ENCODE results near the gene ZNF608. TPM values are rescaled to one million over a fixed set of nuclear protein-coding genes. Genes with fewer than 3 reads are reported as not detected.

Gene ZNF608
- total RNA-seq, 2 experiments from 2014 or later = not detected

GRCh38 chr5:124724357-124725039, 21.9 kb downstream of the ZNF608 start:
- no peaks in the 10 kb centered on the region for H3K27me3 Mint-ChIP-seq
- CTCF ChIA-PET = no interaction called here
- H3K27ac Mint-ChIP-seq = no peak overlapping the region
- no peaks in the 10 kb centered on the region for H3K36me3 Mint-ChIP-seq
- H3K9me3 Mint-ChIP-seq (ENCODE audit: low read depth) = peaks cover 5% of the 10 kb centered on the region
- ATAC-seq = no peak
- H3K4me3 Mint-ChIP-seq = no peak overlapping the region
- H3K4me1 Mint-ChIP-seq = no peaks in the 10 kb centered on the region
- DNase-seq = no peak

GRCh38 chr5:124721229-124721735, 25.2 kb downstream of the ZNF608 start:
- no peak overlapping the region for H3K4me3 Mint-ChIP-seq
- CTCF ChIA-PET = no interaction called here
- ATAC-seq = no peak

GRCh38 chr5:124720593-124720992, 25.8 kb downstream of the ZNF608 start:
- H3K36me3 Mint-ChIP-seq = no peaks in the 10 kb centered on the region
- no peak overlapping the region for H3K4me3 Mint-ChIP-seq
- H3K27ac Mint-ChIP-seq = no peak overlapping the region
- H3K4me1 Mint-ChIP-seq = no peaks in the 10 kb centered on the region
- CTCF ChIA-PET = no interaction called here
- ATAC-seq = no peak
- DNase-seq = no peak
- peaks cover 5% of the 10 kb centered on the region for H3K9me3 Mint-ChIP-seq (ENCODE audit: low read depth)
- no peaks in the 10 kb centered on the region for H3K27me3 Mint-ChIP-seq

More at GRCh38 chr5:124721229-124721735, 25.2 kb downstream of the ZNF608 start:
- Mint-ChIP-seq H3K36me3 (no peaks in the 10 kb centered on the region), H3K27me3 (no peaks in the 10 kb centered on the region), H3K9me3 (ENCODE audit: low read depth) (peaks cover 5% of the 10 kb centered on the region), H3K4me1 (no peaks in the 10 kb centered on the region), H3K27ac (no peak overlapping the region)
- no peak for DNase-seq

- Mint-ChIP-seq H3K27me3 (no peaks in the 10 kb centered on the region), H3K27ac (no peak overlapping the region), H3K4me3 (no peak overlapping the region), H3K4me1 (no peaks in the 10 kb centered on the region), H3K36me3 (no peaks in the 10 kb centered on the region), H3K9me3 (ENCODE audit: low read depth) (peaks cover 3% of the 10 kb centered on the region)
- CTCF ChIA-PET = no interaction called here
- ATAC-seq = no peak
- DNase-seq = no peak
Measured at GRCh38 chr5:124719113-124719967, 27.1 kb downstream of the ZNF608 start.

GRCh38 chr5:124718380-124718789, 28.1 kb downstream of the ZNF608 start:
- no peak for DNase-seq
- Mint-ChIP-seq H3K27ac (no peak overlapping the region), H3K9me3 (ENCODE audit: low read depth) (peaks cover 3% of the 10 kb centered on the region), H3K4me1 (no peaks in the 10 kb centered on the region), H3K4me3 (no peak overlapping the region), H3K27me3 (no peaks in the 10 kb centered on the region), H3K36me3 (no peaks in the 10 kb centered on the region)
- no peak for ATAC-seq
- CTCF ChIA-PET = no interaction called here

GRCh38 chr5:124716169-124716568, 30.3 kb downstream of the ZNF608 start:
- Mint-ChIP-seq H3K27ac (no peak overlapping the region), H3K27me3 (no peaks in the 10 kb centered on the region), H3K4me3 (no peak overlapping the region), H3K9me3 (ENCODE audit: low read depth) (peaks cover 4% of the 10 kb centered on the region), H3K36me3 (no peaks in the 10 kb centered on the region), H3K4me1 (no peaks in the 10 kb centered on the region)
- CTCF ChIA-PET = no interaction called here
- DNase-seq (no peak), ATAC-seq (no peak)

- Mint-ChIP-seq H3K4me3 (no peak overlapping the region), H3K4me1 (no peaks in the 10 kb centered on the region)
- CTCF ChIA-PET = no interaction called here
Measured at GRCh38 chr5:124714910-124715309, 31.5 kb downstream of the ZNF608 start.

GRCh38 chr5:124713595-124713994, 32.8 kb downstream of the ZNF608 start:
- H3K4me3 Mint-ChIP-seq = no peak overlapping the region
- CTCF ChIA-PET = no interaction called here
- DNase-seq (no peak), ATAC-seq (no peak)
- no peaks in the 10 kb centered on the region for H3K36me3 Mint-ChIP-seq
- no peaks in the 10 kb centered on the region for H3K27me3 Mint-ChIP-seq
- H3K4me1 Mint-ChIP-seq = no peaks in the 10 kb centered on the region
- H3K9me3 Mint-ChIP-seq (ENCODE audit: low read depth) = peaks cover 2% of the 10 kb centered on the region
- H3K27ac Mint-ChIP-seq = no peak overlapping the region

More at GRCh38 chr5:124714910-124715309, 31.5 kb downstream of the ZNF608 start:
- DNase-seq (no peak), ATAC-seq (no peak)
- Mint-ChIP-seq H3K36me3 (no peaks in the 10 kb centered on the region), H3K9me3 (ENCODE audit: low read depth) (peaks cover 2% of the 10 kb centered on the region), H3K27ac (no peak overlapping the region), H3K27me3 (no peaks in the 10 kb centered on the region)

GRCh38 chr5:124712731-124713305, 33.6 kb downstream of the ZNF608 start:
- H3K27me3 Mint-ChIP-seq = no peaks in the 10 kb centered on the region
- H3K4me3 Mint-ChIP-seq = no peak overlapping the region
- no peaks in the 10 kb centered on the region for H3K4me1 Mint-ChIP-seq
- no peaks in the 10 kb centered on the region for H3K36me3 Mint-ChIP-seq
- DNase-seq (no peak), ATAC-seq (no peak)
- H3K27ac Mint-ChIP-seq = no peak overlapping the region
- CTCF ChIA-PET = no interaction called here
- H3K9me3 Mint-ChIP-seq (ENCODE audit: low read depth) = peaks cover 2% of the 10 kb centered on the region

GRCh38 chr5:124708086-124708485, 38.4 kb downstream of the ZNF608 start:
- Mint-ChIP-seq H3K27me3 (no peaks in the 10 kb centered on the region), H3K4me1 (no peaks in the 10 kb centered on the region), H3K27ac (no peak overlapping the region), H3K4me3 (no peak overlapping the region), H3K36me3 (no peaks in the 10 kb centered on the region), H3K9me3 (ENCODE audit: low read depth) (peaks cover 2% of the 10 kb centered on the region)
- CTCF ChIA-PET = no interaction called here
- DNase-seq (no peak), ATAC-seq (no peak)

- Mint-ChIP-seq H3K4me1 (no peaks in the 10 kb centered on the region), H3K4me3 (no peak overlapping the region), H3K36me3 (no peaks in the 10 kb centered on the region), H3K27ac (no peak overlapping the region), H3K9me3 (ENCODE audit: low read depth) (peaks cover 2% of the 10 kb centered on the region), H3K27me3 (no peaks in the 10 kb centered on the region)
- CTCF ChIA-PET = no interaction called here
- DNase-seq (no peak), ATAC-seq (no peak)
Measured at GRCh38 chr5:124707520-124707919, 38.9 kb downstream of the ZNF608 start.

- Mint-ChIP-seq H3K36me3 (no peaks in the 10 kb centered on the region), H3K27ac (no peak overlapping the region), H3K4me1 (no peaks in the 10 kb centered on the region), H3K27me3 (no peaks in the 10 kb centered on the region), H3K4me3 (no peak overlapping the region), H3K9me3 (ENCODE audit: low read depth) (no peaks in the 10 kb centered on the region)
- CTCF ChIA-PET = no interaction called here
- DNase-seq (no peak), ATAC-seq (no peak)
Measured at GRCh38 chr5:124706729-124707361, 39.6 kb downstream of the ZNF608 start.

GRCh38 chr5:124706051-124706450, 40.4 kb downstream of the ZNF608 start:
- CTCF ChIA-PET = no interaction called here
- DNase-seq (no peak), ATAC-seq (no peak)
- Mint-ChIP-seq H3K9me3 (ENCODE audit: low read depth) (no peaks in the 10 kb centered on the region), H3K27ac (no peak overlapping the region), H3K4me1 (no peaks in the 10 kb centered on the region), H3K27me3 (no peaks in the 10 kb centered on the region), H3K4me3 (no peak overlapping the region), H3K36me3 (no peaks in the 10 kb centered on the region)
